IMR-90 (cell line): ENCODE results near the gene NPFFR1. TPM values are rescaled to one million over a fixed set of nuclear protein-coding genes. Genes with fewer than 3 reads are reported as not detected.

Source experiments
- ATAC-seq: fragments of 200-7000 bp; cut with Tn5 transposase; 2 replicates; pipeline ENCODE4 v1.9.1; 2020; ENCODE audit warnings: low read depth, mild to moderate bottlenecking, moderate library complexity
- BruUV-seq: library from RNA; stranded (reverse); fragments of 400-500 nt; replicated peaks from 2 replicates; lab custom pipeline; 2021; lab: Mats Ljungman, UMichigan
- CTCF ChIA-PET: fragments of 300-600 bp; formaldehyde crosslinking; extraction: SDS; loops from one replicate; lab custom pipeline; 2021; ENCODE audit warnings: antibody characterized with exemption; lab: Yijun Ruan, JAX
- POLR2A ChIA-PET: fragments of 300-600 bp; sonication (Branson Sonifier 250); formaldehyde crosslinking; loops from one replicate; lab custom pipeline; 2022; ENCODE audit warnings: antibody characterized with exemption; ENCODE audit not compliant: unreplicated experiment; lab: Charles Lee
- DNase-seq: peaks from one replicate; pipeline ENCODE4 v3.0.0; 2013
- H2AFZ ChIP-seq: replicated peaks from 2 replicates; pipeline ENCODE3; 2013; ENCODE audit warnings: low read length, mild to moderate bottlenecking; ENCODE audit not compliant: poor library complexity
- H2AK5ac ChIP-seq: 2 replicates; pipeline ENCODE4 v1.6.1; 2013; ENCODE audit warnings: low read depth, low read length, inconsistent platforms
- H2AK9ac ChIP-seq: replicated peaks from 2 replicates; pipeline ENCODE3; 2013; ENCODE audit warnings: mild to moderate bottlenecking, low read depth, low read length, moderate library complexity; ENCODE audit not compliant: poor library complexity
- H2BK120ac ChIP-seq: 2 replicates; pipeline ENCODE4 v1.6.1; 2013; ENCODE audit warnings: low read depth, low read length, inconsistent platforms
- H2BK15ac ChIP-seq: 3 replicates; pipeline ENCODE4 v1.6.1; 2013; ENCODE audit warnings: low read depth, low read length, inconsistent platforms
- H2BK20ac ChIP-seq: 2 replicates; pipeline ENCODE4 v1.6.1; 2013; ENCODE audit warnings: low read depth, mild to moderate bottlenecking, inconsistent platforms, low read length, moderate library complexity
- H2BK5ac ChIP-seq: 2 replicates; pipeline ENCODE4 v1.6.1; 2013; ENCODE audit warnings: mild to moderate bottlenecking, low read depth, low read length, inconsistent platforms; ENCODE audit not compliant: poor library complexity, severe bottlenecking
- H3K14ac ChIP-seq: replicated peaks from 2 replicates; pipeline ENCODE4 v1.6.1; 2013; ENCODE audit warnings: low read depth, low read length, inconsistent platforms
- H3K18ac ChIP-seq: 2 replicates; pipeline ENCODE4 v1.6.1; 2013; ENCODE audit warnings: low read depth, low read length, control low read depth
- H3K23ac ChIP-seq: 2 replicates; pipeline ENCODE4 v1.6.1; 2013; ENCODE audit warnings: low read depth, low read length, inconsistent platforms
- H3K27ac ChIP-seq: 2 replicates; pipeline ENCODE4 v1.5.1; 2013; ENCODE audit warnings: mild to moderate bottlenecking, control low read depth, low read length; ENCODE audit not compliant: insufficient read depth
- H3K27me3 ChIP-seq: 2 replicates; pipeline ENCODE4 v1.6.1; 2013; ENCODE audit warnings: low read length; ENCODE audit not compliant: control insufficient read depth, insufficient read depth
- H3K36me3 ChIP-seq: 2 replicates; pipeline ENCODE4 v1.6.1; 2013; ENCODE audit warnings: low read length, mixed read lengths; ENCODE audit not compliant: control insufficient read depth, insufficient read depth
- H3K4ac ChIP-seq: 2 replicates; pipeline ENCODE4 v1.6.1; 2013; ENCODE audit warnings: low read depth, low read length, inconsistent platforms
- H3K4me1 ChIP-seq: 2 replicates; pipeline ENCODE4 v1.6.1; 2013; ENCODE audit warnings: low read length, mixed read lengths; ENCODE audit not compliant: control insufficient read depth, insufficient read depth
- H3K4me2 ChIP-seq: 2 replicates; pipeline ENCODE4 v1.6.1; 2013; ENCODE audit warnings: low read depth, mild to moderate bottlenecking, control low read depth, low read length, moderate library complexity
- H3K4me3 ChIP-seq: 2 replicates; pipeline ENCODE4 v1.5.1; 2013; ENCODE audit warnings: low read depth, mild to moderate bottlenecking, control low read depth, low read length, moderate library complexity; ENCODE audit not compliant: insufficient read depth
- H3K56ac ChIP-seq: 2 replicates; pipeline ENCODE4 v1.6.1; 2013; ENCODE audit warnings: low read length, inconsistent platforms; ENCODE audit not compliant: insufficient read depth; ENCODE audit errors: extremely low read depth
- H3K79me1 ChIP-seq, 2 experiments: 2 replicates each; pipeline ENCODE4 v1.6.1; 2013; ENCODE audit warnings: low read length in 2 of 2, inconsistent platforms in 1 of 2, low read depth in 1 of 2
- H3K9ac ChIP-seq: 2 replicates; pipeline ENCODE4 v1.6.1; 2013; ENCODE audit warnings: low read depth, low read length, control low read depth
- H3K9me1 ChIP-seq: 2 replicates; pipeline ENCODE4 v1.6.1; 2013; ENCODE audit warnings: low read length, inconsistent platforms; ENCODE audit not compliant: insufficient read depth
- H3K9me3 ChIP-seq: 2 replicates; pipeline ENCODE4 v1.6.1; 2013; ENCODE audit warnings: low read length; ENCODE audit not compliant: control insufficient read depth, insufficient read depth
- H4K20me1 ChIP-seq: 2 replicates; pipeline ENCODE4 v1.6.1; 2013; ENCODE audit warnings: low read length, inconsistent platforms; ENCODE audit not compliant: insufficient read depth
- H4K5ac ChIP-seq: 2 replicates; pipeline ENCODE4 v1.6.1; 2013; ENCODE audit warnings: mild to moderate bottlenecking, low read depth, low read length, control low read depth
- H4K8ac ChIP-seq, 2 experiments: 2 replicates each; pipeline ENCODE4 v1.6.1; 2013; ENCODE audit warnings: low read depth in 2 of 2, low read length in 2 of 2, control low read depth in 1 of 2, inconsistent platforms in 1 of 2
- H4K91ac ChIP-seq: 2 replicates; pipeline ENCODE4 v1.6.1; 2013; ENCODE audit warnings: low read depth, low read length, inconsistent platforms; ENCODE audit not compliant: insufficient read depth
- BHLHE40 ChIP-seq: fragments of 150-350 bp; IDR thresholded peaks from 2 replicates; pipeline ENCODE4 v1.6.1; 2016; ENCODE audit warnings: mild to moderate bottlenecking, low read depth, low read length
- MAFK ChIP-seq: IDR thresholded peaks from 2 replicates; pipeline ENCODE4 v1.6.1; 2012; ENCODE audit warnings: low read depth, low read length, improper control_type of control experiment
- NFE2L2 ChIP-seq: fragments of 150-350 bp; IDR thresholded peaks from 2 replicates; pipeline ENCODE4 v1.6.1; 2016; ENCODE audit warnings: low read depth, mild to moderate bottlenecking, low read length
- RCOR1 ChIP-seq: IDR thresholded peaks from 2 replicates; pipeline ENCODE4 v1.6.1; 2012; ENCODE audit warnings: mild to moderate bottlenecking, low read length, improper control_type of control experiment; ENCODE audit not compliant: insufficient replicate concordance
- SMC3 ChIP-seq: fragments of 150-350 bp; IDR thresholded peaks from 2 replicates; pipeline ENCODE4 v1.6.1; 2016; ENCODE audit warnings: low read depth, mild to moderate bottlenecking, antibody characterized with exemption, low read length, moderate library complexity
- WGBS, 2 experiments: methylation state at CpG; one replicate each; pipeline versions ENCODE4 v1.1.5 to v1.1.7; 2013; ENCODE audit warnings: missing lambda C conversion rate in 2 of 2; ENCODE audit not compliant: insufficient read length in 1 of 2; ENCODE audit errors: extremely low coverage in 2 of 2; 5-methylcytosine and 5-hydroxymethylcytosine counted together
- dilution Hi-C: fragments of 300-500 bp; cut with HindIII; formaldehyde crosslinking; loops from one replicate; pipeline ENCODE4 v1.14.3; 2018; ENCODE audit warnings: low sequenced_read_pairs; ENCODE audit not compliant: unreplicated experiment
- in situ Hi-C: fragments of 300-500 bp; cut with MboI; formaldehyde crosslinking; loops from 3 replicates; pipeline ENCODE4 v1.14.3; 2019; ENCODE audit warnings: low sequenced_read_pairs, inconsistent platforms, mixed read lengths
- intact Hi-C: fragments of 100-400 bp; cut with micrococcal nuclease; formaldehyde crosslinking; loops from 2 replicates; pipeline ENCODE4 v1.10.0; 2022
- polyA plus RNA-seq, 3 experiments: library from polyadenylated mRNA; depleted of rRNA; stranded (reverse); fragments of >200 nt; gene quantifications; 2 replicates each; pipeline ENCODE4 v1.2.3, GENCODE V29; 2012; ENCODE audit warnings: low replicate concordance in 1 of 3
- total RNA-seq: library from RNA; depleted of rRNA; stranded (reverse); fragments of >200 nt; gene quantifications from 2 replicates; pipeline ENCODE4 v1.2.3, GENCODE V29; 2012
- TF ChIP-seq, protein P1 (sequence below): fragments of 150-350 bp; IDR thresholded peaks from 2 replicates; pipeline ENCODE4 v1.6.1; 2016; ENCODE audit warnings: low read depth, mild to moderate bottlenecking, low read length, moderate library complexity, borderline replicate concordance

Gene NPFFR1
- total and polyA plus RNA-seq, 2 of the 4 experiments (the other 2 are of a cell fraction), result not detected

- ATAC-seq, result no peak
- Histone ChIP-seq H2BK5ac (no peak overlapping the region), H3K4me3 (no peak overlapping the region), H2BK20ac (no peak overlapping the region), H3K36me3 (no peaks in the 10 kb centered on the region), H3K18ac (no peak overlapping the region), H3K79me1 (no peaks in the 10 kb centered on the region), H3K4ac (no peak overlapping the region), H2BK15ac (no peak overlapping the region), H3K9me3 (peaks cover 3% of the 10 kb centered on the region), H3K27me3 (no peaks in the 10 kb centered on the region), H3K14ac (no peak overlapping the region), H4K20me1 (peaks cover 8% of the 10 kb centered on the region; the same call in 1 of the 2 replicates), H3K9me1 (peaks cover 12% of the 10 kb centered on the region), H4K91ac (no peak overlapping the region), H3K9ac (no peak overlapping the region), H2BK120ac (no peak overlapping the region), H3K27ac (no peak overlapping the region), H3K56ac (no peak overlapping the region), H2AK9ac (no peak overlapping the region), H2AFZ (no peak overlapping the region), H4K5ac (no peak overlapping the region), H2AK5ac (no peak overlapping the region), H3K23ac (no peak overlapping the region), H4K8ac (no peak overlapping the region), H3K4me1 (peaks cover 13% of the 10 kb centered on the region), H3K4me2 (no peak overlapping the region)
- POLR2A ChIA-PET, result no interaction called here
- CTCF ChIA-PET, result interaction anchor here (1.5 kb wide), 1 partner anchor 45 kb away, joined by 4 read pairs; no protein-coding TSS in a partner anchor
- no peak for DNase-seq
- dilution Hi-C loops (no loop called here), in situ Hi-C loops (no loop called here), intact Hi-C loops (no loop called here)
- WGBS, 2 experiments, result no CpG with 5 or more reads among the region's 2 CpGs
- no TSS peak for BruUV-seq
- TF ChIP-seq BHLHE40, result no peak
- no peak for TF ChIP-seq MAFK
- TF ChIP-seq, protein P1, sequence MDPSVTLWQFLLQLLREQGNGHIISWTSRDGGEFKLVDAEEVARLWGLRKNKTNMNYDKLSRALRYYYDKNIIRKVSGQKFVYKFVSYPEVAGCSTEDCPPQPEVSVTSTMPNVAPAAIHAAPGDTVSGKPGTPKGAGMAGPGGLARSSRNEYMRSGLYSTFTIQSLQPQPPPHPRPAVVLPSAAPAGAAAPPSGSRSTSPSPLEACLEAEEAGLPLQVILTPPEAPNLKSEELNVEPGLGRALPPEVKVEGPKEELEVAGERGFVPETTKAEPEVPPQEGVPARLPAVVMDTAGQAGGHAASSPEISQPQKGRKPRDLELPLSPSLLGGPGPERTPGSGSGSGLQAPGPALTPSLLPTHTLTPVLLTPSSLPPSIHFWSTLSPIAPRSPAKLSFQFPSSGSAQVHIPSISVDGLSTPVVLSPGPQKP, result no peak
- no peak for TF ChIP-seq RCOR1
- TF ChIP-seq SMC3, result no peak
- TF ChIP-seq NFE2L2, result no peak
Measured at GRCh38 chr10:70270952-70271351, 12.9 kb downstream of the NPFFR1 start.
